NCI-H128 (cell line): ENCODE data around the gene PLBD2.
A peak's percentile ranks its signal among the peaks of the same experiment; 100 is the strongest.

Experiments
- DNase-seq: peaks from one replicate; lab custom pipeline; 2025; ENCODE audit not compliant: unreplicated experiment; lab: John Stamatoyannopoulos, UW

Gene PLBD2

GRCh38 chr12:113414519-113415038, 56.2 kb downstream of the PLBD2 start:
- no peak for DNase-seq

DNA sequence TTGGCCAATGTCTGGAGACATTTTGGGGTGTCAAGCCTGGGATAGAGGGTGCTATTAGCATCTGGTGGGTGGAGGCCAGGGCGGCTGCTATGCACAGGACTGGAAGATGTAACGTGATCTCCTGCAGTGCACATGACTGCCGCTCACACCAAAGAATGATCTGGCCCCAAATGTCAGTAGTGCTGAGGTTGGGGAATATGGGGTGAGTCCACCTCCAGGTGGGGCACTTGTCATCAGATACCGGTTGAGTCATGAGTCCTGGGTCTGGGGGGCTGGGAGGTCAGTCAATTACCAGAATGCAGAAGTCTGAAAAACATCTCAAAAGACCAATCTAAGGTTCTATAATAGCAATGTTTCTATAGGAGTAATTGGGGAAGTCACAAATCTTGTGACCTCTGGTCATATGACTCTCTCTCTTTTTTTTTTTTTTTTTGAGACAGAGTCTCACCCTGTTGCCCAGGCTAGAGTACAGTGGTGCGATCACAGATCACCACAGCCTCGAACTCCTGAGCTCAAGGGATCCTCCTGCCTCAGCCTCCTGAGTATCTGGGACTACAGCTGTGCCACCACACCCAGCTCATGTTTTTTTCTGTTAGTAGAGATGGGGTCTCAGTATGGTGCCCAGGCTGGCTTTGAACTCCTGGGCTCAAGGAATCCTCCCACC, 57.8 kb downstream of the PLBD2 start:
- no peak for DNase-seq

DNA sequence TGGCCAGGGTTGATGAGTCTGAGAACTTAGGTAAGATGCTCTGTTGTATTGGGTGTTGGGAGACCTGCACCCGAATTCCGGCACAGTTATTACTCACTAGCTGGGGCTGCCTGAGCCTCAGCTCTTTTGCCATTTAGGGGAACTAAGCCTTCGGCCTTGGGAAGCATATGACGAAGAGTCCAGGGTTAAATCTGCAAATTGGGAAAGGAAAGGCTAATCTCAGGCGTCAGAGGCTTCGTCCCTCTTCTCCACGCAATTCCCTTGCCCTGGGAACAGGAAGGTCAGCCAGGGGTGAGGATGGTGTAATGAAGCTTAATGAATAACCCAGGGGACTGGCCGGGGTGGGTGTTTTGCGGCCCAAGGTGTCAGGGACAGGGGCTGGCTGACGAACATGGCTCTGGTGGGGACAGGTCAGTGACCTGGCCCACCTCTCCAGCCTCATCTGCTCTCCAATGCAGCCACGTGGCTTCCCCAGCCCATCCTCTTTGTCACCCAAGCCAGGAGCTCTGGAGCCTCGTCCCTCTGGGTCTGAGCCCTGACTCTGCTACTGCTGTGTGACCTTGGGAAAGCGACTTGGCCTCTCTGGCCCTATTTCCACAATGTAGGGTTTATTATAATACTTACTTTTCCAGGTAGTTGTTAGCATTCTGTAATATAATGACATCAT, 60.0 kb downstream of the PLBD2 start:
- no peak for DNase-seq

GRCh38 chr12:113420996-113421595, 62.7 kb downstream of the PLBD2 start:
- no peak for DNase-seq

DNA sequence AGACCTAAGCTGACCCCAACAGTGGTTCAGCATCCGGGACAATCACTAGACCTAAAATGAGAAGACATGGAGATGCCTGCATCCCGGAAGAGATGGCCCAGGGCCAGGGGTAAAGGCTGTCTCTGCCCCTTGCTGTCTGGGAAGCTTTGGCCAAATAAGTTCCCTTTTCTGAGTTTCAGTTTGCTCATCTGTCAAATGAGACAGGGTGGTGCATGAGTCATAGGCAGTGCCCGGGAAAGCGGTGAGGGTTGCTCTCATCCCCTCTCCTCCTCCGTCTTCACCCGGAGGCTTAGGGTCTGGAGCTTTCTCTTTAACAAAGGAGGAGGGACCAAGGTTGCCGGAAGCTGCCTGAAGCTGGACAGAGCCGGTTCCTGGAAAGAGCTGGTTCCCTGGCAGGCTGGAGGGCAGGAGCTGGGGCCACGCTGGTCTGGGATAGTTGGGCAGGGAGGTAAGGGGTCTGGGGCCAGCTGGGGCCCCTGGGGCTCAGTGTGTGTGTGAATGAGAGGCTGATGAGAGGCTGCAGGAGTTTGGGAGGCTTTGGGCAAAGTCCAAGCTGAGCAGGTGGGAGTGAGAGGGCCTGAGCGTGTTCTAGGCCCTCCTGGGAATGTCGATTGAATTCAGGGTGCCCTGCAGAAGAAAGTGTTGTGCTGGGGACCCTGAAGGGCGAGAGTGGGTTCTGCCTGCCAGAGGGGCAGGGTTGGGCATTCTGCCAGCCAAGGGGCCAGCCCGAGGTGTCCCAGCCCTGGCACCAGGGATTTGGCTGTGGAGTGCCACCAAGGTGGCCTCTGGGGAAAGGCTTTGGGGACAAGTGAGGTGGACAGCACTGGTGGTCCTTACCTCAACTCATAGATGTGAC, 63.9 kb downstream of the PLBD2 start, which contains the start of gene SDSL:
Gene SDSL (plus strand): TSS at position 351 of the 856 bp plus-strand sequence. CDS start 5,603 bp downstream, outside the sequence.
- DNase-seq: peak; percentile 21

DNA sequence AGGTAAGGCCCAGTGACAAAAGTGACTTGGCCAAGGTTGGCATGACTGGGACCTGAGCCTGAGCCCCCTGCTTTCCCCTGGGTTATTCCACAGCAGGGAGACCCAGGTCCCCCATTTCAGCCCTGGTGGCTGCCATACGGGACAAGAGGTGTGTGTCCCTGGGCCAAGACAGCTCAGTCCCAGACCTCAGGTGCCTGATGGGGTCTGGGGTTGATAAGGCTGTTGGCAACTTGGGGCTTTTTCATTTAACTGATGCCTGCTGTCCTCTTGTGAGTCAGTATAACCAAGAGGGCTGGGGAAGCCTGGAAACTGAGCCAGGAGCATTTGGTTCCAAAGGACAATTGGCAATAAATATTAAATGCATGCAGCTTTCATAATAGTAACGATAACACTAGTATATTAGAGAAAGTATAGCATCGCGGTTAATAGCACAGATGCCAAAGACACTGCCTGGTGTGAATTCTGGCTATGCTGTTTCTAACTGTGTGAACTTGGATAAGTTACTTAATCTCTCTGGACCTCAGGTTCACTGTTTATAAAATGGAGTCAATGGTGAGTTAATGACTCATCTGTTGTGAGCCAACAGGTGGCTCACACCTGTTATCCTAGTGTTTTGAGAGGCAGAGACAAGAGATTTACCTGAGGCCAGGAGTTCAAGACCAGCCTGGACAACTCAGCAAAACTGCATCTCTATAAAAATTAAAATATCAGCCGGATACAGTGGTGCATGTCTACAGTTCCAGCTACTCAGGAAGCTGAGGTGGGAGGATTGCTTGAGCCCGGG, 64.7 kb downstream of the PLBD2 start:
- no peak for DNase-seq

- DNase-seq: no peak
Measured at GRCh38 chr12:113424456-113424855, 66.1 kb downstream of the PLBD2 start.

GRCh38 chr12:113424915-113425823, 66.8 kb downstream of the PLBD2 start:
- no peak for DNase-seq

GRCh38 chr12:113425960-113426453, 67.6 kb downstream of the PLBD2 start:
- no peak for DNase-seq

GRCh38 chr12:113427882-113428281, 69.5 kb downstream of the PLBD2 start:
- no peak for DNase-seq

DNA sequence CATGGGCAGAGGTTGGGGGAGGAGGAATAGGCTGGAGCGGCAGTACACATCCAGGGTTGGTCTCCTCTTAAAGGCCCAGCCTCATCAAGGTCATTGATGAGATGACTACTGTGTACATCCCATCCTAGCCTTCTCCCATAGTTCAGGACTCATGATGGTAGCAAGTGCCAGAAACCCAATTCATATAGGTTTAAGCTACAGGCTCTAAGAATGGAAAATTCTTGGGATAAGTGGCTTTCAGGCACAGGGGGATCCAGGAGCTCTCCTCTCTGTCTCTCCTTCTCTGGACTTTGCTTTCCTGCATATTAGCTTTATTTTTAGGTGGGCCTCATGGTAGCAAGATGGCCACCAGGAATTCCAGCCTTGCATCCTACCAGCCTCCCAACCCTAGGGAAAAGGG, 70.1 kb downstream of the PLBD2 start:
- DNase-seq: no peak

DNA sequence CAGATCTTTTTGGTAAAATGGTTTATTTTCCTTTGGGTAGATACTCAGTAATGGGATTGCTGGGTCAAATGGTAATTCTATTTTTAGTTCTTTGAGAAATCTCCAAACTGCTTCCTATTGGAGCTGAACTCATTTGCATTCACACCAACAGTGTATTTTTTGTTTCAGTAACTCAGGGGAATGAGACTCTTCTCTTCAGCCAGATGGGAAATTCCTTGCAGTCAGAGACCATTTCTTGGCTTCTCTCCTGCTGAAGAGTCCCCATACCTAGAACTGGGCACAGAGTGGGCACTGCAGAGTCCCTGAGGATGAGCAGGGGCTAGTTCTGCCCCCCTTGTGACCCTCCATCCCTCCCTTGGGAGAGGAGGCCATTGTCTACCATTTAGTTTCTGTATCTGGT, 74.6 kb downstream of the PLBD2 start:
- DNase-seq: no peak

- DNase-seq: no peak
Measured at GRCh38 chr12:113435367-113435766, 77.0 kb downstream of the PLBD2 start.

GRCh38 chr12:113436586-113436985, 78.2 kb downstream of the PLBD2 start:
- DNase-seq: no peak

DNA sequence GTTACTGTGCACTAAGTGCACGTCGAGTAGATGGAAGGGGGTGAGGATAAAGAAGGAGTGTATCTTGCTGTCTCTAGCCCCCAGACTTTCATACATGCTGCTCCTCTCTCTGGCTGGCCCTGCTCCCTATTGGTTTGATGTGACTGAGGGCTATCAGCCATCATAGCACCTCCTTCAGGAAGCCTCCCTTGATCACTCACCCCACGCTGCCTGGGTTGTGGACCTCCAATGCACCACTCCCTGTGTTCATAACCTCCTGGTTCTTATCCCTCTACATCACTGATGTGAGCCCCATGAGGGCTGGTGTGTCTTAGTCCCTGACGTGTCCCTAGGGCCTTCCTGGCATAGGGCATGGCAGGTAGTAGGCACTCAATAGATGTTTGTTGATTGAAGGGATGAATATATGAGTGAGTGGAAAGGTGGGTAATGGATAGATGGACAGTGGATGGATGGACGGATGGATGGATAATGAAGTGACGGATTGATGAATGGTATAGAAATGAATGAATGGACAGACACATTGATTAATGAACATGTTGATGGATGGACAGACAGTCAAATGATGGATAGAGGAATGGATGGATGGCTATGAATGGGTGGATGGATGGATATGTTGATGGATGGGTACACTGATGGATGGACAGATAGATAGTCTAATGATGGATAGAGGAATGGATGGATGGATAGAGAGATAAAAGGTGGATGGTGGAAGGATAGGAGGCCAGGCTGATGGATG, 78.8 kb downstream of the PLBD2 start:
- no peak for DNase-seq

GRCh38 chr12:113437729-113438100, 79.3 kb downstream of the PLBD2 start:
- DNase-seq: no peak

DNA sequence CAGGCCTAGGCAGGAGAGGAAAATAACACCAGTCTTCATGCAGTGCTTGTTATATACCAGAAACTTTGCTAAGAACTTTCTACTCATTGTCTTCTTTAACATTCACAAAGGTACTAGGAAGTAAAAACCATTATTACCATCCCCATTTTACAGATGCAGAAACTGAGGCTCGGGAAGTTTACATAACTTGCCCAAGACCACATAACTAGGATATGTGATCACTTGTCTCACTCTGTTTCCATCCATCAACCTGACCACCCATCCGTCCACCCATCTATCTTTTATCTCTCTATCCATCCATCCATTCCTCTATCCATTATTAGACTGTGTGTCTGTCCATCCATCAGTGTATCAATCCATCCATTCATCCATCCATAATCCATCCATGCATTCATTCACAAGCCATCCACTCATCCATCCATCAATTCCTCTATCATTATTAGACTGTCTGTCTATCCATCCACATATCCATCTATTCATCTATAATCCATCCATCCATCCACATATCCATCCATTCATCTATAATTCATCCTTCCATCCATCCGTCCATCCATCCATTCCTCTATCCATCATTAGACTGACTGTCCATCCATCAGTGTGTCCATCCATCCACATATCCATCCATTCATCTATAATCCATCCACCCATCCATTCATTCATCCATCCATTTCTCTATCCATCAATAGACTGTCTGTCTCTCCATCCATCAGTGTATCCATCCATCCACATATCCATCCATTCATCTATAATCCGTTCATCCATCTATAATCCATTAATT, 80.3 kb downstream of the PLBD2 start:
- no peak for DNase-seq

DNA sequence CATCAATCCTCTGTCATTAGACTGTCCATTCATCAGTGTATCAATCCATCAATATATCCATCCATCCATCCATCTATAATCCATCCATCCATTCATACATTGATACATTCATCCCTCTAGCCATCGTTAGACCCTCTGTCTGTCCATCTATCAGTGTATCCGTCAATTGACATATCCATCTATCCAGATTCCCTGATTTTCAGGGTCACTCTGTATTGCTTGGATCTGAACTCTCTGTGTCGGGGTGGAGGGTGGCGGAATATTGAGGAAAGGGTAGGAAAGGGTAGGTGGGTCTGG, 80.9 kb downstream of the PLBD2 start:
- no peak for DNase-seq
